HG03095 (cell line): Measurements from ENCODE around the gene HIVEP3.
"Not testable (repeated sequence)": the region's sequence is repeated elsewhere in the genome, so short reads cannot be mapped to it uniquely, and the experiment has no call there.

Experiments
- ATAC-seq: cut with Tn5 transposase; IDR thresholded peaks from one replicate; pipeline ENCODE4 v1.9.1; 2021; ENCODE audit warnings: moderate library complexity; ENCODE audit not compliant: unreplicated experiment

The HIVEP3 gene

DNA sequence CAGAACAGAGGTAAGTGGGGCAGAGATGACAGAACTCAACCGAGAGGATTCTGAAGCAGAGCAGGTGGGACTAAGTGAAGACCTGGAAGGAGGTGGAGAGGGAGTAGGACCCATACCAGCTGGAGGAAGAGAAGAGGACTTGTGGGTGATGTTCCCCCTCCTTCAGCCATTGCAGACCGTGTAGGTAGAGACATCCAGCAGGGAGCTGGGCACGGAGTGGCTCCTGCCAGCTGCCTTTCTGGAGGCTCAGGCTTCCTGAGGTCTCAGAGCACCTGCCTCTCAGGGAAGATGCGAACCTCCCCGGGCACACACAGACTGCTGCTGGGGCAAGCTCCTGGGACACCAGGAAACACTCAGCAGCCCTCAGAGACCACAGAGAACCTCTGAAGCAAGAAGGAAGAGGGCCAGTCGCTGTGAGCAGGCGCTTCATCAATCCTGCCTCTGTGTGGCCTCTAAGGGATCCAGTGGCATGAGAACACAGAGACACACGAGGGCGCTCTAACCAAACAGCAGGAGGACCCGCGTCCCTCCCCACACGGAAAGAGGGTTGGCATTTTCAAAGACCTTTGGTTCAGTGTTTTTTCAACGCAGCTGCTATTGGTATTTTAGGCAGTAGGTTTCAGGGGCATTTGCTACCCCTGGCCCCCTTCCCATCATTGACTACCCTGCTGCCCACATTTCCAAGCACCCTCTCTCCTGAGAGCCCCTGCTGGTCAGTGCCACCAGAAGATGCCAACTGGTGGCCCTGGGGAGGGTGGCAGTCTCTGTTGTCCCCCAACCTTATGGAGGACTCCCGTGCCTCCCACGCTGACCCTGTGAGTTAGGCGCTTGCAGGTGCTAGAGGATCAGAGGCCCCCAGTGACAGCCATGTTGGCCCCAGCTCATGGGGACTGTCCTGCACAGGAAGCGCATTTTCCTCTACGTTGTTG is 344.7 kb downstream of the HIVEP3 start:
- ATAC-seq, result no peak

- no peak for ATAC-seq
Measured at GRCh38 chr1:41573194-41573593, 345.5 kb downstream of the HIVEP3 start.

DNA sequence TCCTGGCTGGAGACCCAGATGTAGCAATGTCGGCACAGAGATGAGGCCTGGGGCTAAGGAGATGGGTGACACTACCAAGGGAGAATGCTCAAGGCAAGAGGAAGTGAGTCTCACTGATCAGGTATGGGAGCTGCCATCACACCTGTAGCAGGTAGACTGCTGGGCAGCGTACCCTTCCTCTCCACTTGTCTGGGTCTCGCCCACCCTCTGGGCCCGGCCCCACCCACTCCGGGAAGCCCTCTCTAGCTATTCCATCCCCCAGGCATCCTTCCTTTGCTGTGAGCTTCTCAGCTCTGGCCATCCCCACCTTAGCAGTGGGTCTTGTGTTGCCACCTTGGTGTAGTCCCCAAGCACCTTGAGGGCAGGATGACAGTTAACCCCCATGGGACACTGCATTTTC is 346.5 kb downstream of the HIVEP3 start:
- no peak for ATAC-seq

DNA sequence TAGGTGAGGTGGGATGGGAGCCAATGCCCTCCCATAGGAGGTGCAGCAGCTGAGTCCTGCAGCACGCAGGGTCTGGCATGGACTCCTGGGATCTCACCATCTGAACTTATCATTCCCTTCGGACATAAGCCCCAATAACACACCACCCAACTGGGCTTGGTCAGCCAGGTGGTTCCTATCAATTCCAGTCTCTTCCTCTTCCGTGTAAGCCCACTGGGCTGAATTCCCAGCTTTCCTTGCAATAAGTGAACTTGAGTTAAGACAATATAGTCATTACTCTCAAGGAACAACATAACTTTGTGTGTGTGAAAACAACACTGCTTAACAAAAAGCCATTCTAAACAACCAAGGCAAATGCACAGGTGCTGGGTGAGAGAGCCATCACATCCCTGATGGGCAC is 347.7 kb downstream of the HIVEP3 start:
- no peak for ATAC-seq

- ATAC-seq, result no peak
Measured at GRCh38 chr1:41568204-41568603, 350.5 kb downstream of the HIVEP3 start.

DNA sequence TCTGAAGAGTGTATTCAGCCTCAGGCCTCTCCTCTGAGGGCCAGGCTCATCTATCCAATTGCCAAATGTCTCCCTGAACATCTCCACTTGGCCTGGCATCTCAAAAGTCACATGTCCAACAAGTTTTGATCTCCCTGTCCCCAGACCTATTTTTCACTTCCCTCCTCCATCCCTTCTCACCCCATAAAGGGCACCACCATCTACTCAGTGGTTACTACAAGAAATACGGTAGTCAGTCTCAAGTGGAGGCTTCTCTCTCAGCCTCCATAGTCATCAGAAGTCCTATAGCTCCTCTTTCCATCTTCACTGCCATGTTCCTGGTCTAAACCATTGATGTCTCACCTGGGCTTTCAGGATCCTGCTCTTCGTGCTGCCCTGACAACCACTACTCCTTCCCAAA is 351.8 kb downstream of the HIVEP3 start:
- ATAC-seq, result no peak

DNA sequence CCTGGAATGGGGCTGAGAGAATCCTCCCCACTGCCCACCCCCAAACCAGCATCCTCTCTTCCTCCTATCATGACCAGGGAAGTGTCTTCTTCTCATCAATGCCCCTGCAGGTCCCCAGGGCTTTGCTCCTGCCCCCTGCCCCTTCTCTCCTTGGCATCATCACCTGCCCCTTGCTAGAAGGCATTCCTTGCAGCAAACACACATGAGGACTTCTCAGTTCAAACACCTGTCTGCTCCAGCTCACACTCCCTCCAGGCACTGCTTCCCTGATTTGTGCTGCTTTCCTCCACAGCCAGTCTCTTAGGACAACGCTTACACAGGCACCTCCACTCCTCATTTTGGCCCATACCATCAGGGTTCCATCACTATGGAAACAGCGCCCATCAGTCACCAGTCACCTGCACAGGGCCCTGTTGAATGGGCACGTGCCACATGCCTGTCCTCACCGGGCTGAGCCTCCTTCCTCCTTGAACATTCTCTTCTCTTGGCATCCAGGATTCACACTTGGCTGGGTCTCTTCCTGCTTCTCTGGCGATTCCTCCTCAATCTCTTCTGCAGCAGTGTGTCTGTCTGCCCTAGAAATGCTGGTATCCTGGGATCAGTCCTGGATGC is 352.3 kb downstream of the HIVEP3 start:
- no peak for ATAC-seq

- no peak for ATAC-seq
Measured at GRCh38 chr1:41564741-41565475, 353.8 kb downstream of the HIVEP3 start.

- ATAC-seq, result no peak
Measured at GRCh38 chr1:41562328-41562727, 356.4 kb downstream of the HIVEP3 start.

- ATAC-seq, result no peak
Measured at GRCh38 chr1:41560931-41561330, 357.8 kb downstream of the HIVEP3 start.

DNA sequence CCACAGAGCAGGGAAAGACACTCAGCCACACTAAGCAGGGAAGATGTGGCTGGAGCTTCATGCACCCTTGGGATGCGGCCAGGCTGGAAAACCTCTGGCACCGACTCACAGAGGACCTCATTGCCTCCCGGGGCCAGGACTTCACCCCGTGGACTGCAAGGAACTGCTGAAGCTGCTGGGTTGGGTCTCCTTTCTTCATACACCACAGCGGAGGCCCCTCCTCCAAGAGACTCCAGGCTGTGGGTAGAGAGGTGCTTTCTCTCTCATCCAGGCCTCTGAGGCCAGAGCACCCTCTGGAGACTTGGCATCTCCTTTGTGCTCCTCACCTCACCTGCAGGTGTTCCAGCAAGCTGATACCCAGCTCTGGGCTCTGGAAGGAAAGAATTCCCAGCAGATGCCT is 358.2 kb downstream of the HIVEP3 start:
- ATAC-seq, result no peak

GRCh38 chr1:41559331-41559730 is 359.4 kb downstream of the HIVEP3 start:
- no peak for ATAC-seq

DNA sequence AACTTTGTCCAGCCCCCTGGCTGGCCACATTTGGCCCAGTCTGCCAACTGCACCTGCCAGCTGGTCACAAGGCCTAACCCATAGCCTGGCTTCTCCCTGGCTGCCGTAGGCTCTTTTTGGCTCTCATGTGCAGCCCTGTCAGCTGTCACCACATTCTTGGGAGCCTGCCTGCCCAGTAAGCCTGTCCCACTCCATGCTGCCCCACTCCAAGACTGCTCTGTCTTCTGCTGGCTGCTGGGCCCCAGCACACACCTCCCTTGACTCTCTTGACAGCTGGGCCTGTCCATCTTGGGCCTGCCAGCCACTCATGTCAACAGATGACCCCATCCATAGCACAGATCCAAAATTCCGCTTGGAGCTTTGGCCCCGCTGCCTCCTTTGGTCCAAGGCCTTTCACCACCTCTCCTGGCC is 360.0 kb downstream of the HIVEP3 start:
- ATAC-seq, result no peak

- ATAC-seq, result no peak
Measured at GRCh38 chr1:41557751-41558455, 360.8 kb downstream of the HIVEP3 start.

- not testable (repeated sequence) for ATAC-seq
Measured at GRCh38 chr1:41554746-41555145, 364.0 kb downstream of the HIVEP3 start.

GRCh38 chr1:41547781-41548560 is 370.8 kb downstream of the HIVEP3 start:
- no peak for ATAC-seq

DNA sequence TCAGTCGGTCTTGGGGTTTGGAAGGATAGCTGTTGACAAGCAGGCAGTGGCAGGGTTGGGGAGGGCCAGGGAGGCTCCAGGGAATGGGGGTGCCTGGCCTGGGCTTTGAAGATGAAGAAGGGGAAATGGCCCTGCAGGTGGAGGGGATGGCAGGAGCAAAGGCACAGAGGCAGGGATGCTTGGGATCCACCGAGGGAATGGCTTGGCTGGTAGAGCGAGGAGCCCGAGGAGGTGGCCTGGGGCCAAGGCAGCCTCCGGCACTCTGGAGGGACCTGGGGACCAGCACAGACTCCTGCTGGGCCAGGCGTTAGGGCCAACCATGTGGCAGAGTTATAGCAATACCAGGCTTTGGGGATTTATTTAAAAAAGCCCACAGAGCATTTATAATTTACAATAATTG is 371.4 kb downstream of the HIVEP3 start:
- ATAC-seq, result no peak

DNA sequence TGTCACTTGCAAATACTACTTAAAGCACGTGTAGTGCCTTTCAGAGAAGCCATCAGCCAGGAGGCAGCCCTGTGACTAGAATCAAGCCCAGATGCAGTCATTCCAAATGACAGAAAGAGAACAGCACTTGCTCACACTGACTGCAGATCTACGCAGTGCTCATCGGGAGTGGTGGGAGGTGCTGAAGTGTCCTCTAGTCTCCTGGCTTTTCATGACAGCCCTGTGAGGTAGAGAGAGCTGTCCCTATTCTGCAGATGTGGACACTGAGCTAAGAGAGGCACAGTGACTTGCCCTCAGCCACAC is 371.9 kb downstream of the HIVEP3 start:
- ATAC-seq, result no peak

DNA sequence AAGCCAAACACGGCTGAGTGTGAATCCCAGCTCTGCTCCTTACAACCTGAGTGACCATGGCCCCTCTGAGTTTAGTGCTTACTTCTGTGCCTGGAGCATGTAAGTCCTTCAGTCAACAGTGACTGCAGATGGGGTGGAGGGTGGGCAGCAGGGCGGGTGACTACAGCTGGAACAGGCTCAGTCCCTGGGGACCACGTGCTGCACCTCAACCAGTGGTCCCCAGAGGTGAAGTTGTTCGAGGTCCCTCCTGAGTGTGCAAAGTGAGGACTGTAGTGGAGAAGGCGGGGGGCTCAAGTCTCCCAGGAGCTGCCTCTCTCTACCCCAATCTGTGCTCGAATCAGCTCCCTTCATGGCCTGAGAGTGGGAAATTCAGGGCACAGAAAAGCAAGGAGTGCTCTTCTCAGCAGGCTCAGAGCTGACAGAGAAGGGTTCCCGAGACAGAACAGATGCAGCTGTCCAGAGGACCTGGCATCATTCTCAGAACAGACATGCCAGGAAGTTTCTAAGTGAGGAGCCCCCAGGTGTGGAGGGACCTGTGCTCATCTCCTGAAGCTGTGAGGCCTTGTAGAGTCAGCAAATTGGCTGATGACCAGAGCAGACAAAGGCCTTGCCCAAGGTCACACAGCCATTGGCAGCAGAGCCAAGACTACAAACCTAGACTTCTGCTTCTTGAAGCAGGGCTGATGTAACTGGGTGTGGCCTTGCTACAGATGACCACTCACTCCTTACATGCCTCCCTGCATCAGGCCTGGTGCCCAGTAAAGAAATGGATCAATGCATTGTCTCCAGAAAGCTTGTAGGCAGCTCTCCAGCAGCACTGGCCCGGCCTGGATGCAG is 372.5 kb downstream of the HIVEP3 start:
- no peak for ATAC-seq
